KMS-11 (cell line): ENCODE measurements around the gene TSPAN6.

Source experiments
- H2AFZ ChIP-seq: fragments of 200-600 bp; sonication (generic); 2 replicates; pipeline ENCODE4 v1.6.1; 2016; ENCODE audit warnings: antibody characterized with exemption, mixed run types, low read depth
- H3K27ac ChIP-seq: fragments of 200-600 bp; sonication (generic); 2 replicates; pipeline ENCODE4 v1.6.1; 2016; ENCODE audit warnings: mild to moderate bottlenecking, mixed run types
- H3K27me3 ChIP-seq: fragments of 200-600 bp; sonication (generic); 2 replicates; pipeline ENCODE4 v1.6.1; 2017; ENCODE audit warnings: mild to moderate bottlenecking, low read depth, mixed run types, moderate library complexity; ENCODE audit not compliant: insufficient read depth
- H3K36me3 ChIP-seq: fragments of 200-600 bp; sonication (generic); 2 replicates; pipeline ENCODE4 v1.6.1; 2017; ENCODE audit warnings: mild to moderate bottlenecking, mixed run types; ENCODE audit not compliant: insufficient read depth
- H3K4me1 ChIP-seq: fragments of 200-600 bp; sonication (generic); 2 replicates; pipeline ENCODE4 v1.6.1; 2016; ENCODE audit warnings: mild to moderate bottlenecking, low read depth, mixed run types; ENCODE audit not compliant: poor library complexity, severe bottlenecking
- H3K4me2 ChIP-seq: fragments of 200-600 bp; sonication (generic); 2 replicates; pipeline ENCODE4 v1.7.0; 2016; ENCODE audit warnings: mild to moderate bottlenecking, mixed run types
- H3K4me3 ChIP-seq: fragments of 200-600 bp; sonication (generic); IDR thresholded peaks from 2 replicates; pipeline ENCODE4 v1.6.1; 2017; ENCODE audit warnings: low read depth, low read length, mixed read lengths; ENCODE audit not compliant: insufficient read depth
- H3K79me2 ChIP-seq: fragments of 200-600 bp; sonication (generic); 2 replicates; pipeline ENCODE4 v1.6.1; 2016; ENCODE audit warnings: low read depth, mixed run types; ENCODE audit not compliant: insufficient read depth
- H3K9ac ChIP-seq: fragments of 200-600 bp; sonication (generic); 2 replicates; pipeline ENCODE4 v1.6.1; 2016; ENCODE audit warnings: mild to moderate bottlenecking, mixed run types
- H4K20me1 ChIP-seq: fragments of 200-600 bp; sonication (generic); 2 replicates; pipeline ENCODE4 v1.6.1; 2016; ENCODE audit warnings: mild to moderate bottlenecking, mixed run types; ENCODE audit not compliant: insufficient read depth
- CTCF ChIP-seq: fragments of 200-600 bp; sonication (generic); conservative IDR thresholded peaks from 2 replicates; pipeline ENCODE4 v1.6.1; 2017; ENCODE audit warnings: low read depth, mild to moderate bottlenecking, antibody characterized with exemption, low read length, moderate library complexity, mixed read lengths

Gene TSPAN6

DNA sequence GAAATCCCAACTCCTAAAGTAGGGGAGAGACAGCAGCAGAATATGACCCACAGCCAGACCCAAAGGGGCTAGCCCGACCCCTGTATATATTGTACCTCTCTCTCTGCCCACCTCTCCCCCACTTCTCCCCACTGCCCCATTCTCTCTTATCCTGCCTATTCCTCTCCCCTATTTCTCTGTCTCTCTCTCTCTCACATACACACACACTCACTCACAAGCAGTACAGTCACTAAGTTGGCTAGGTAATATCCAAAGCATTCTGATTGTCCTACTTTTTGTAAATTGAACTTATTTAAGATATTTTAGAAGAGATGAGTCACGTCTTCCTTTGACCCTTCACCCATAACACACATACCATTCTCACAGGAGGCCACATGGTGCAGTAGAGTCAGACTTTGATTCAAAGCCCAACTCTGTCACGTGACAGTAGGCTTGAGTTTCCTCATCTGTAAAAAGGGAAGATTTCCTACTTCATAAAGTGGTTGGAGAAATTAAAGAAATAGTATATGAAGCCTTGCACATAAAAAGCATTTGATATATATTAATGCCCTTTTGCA is 36.9 kb upstream of the TSPAN6 start:
- Histone ChIP-seq H3K4me1 (no peaks in the 10 kb centered on the region), H2AFZ (no peak overlapping the region), H3K4me3 (no peak overlapping the region), H3K27ac (no peak overlapping the region), H3K9ac (no peak overlapping the region), H4K20me1 (no peaks in the 10 kb centered on the region), H3K36me3 (no peaks in the 10 kb centered on the region), H3K79me2 (no peaks in the 10 kb centered on the region), H3K4me2 (no peak overlapping the region), H3K27me3 (no peaks in the 10 kb centered on the region)
- TF ChIP-seq CTCF = no peak

DNA sequence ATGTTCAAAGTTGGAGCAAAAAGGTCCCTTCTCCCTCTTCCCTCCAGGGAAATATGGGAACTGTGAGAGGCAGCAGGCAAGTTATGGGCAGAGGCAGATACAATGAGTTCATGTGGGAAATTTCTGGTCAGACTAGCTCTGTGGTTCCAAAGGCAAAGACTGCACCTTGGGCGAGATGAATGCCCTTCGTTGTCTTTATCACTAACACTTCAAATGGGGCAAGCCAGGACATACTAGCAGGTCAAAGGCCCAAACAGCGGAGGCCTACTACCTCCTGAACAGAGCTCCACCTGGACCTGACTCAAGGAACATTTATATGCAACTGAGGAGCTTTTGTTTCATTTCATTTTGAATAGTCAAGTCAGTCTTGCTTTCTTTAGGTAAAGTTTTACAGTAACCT is 36.4 kb upstream of the TSPAN6 start:
- H3K4me2 ChIP-seq = no peak overlapping the region

DNA sequence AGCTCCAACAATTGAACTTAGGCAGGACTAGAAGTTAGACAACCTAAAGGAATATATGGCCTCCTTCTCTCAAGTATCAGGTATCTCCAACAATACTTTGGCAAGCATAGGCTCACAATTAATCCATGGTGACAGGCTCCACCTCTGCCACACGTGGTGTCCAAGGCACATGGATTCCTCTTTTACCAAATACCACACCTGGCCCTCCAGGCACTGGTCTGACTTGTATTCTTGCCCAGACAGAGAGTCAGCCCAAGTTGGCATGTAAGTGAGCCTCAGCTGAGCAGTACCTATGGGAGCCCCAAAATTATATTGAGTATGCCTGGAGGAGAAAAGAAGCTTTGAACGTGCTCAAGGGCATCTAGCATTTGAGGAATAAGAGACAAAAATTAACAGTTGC is 27.0 kb upstream of the TSPAN6 start:
- TF ChIP-seq CTCF = no peak
- H3K4me3 ChIP-seq = no peak overlapping the region
- H3K36me3 ChIP-seq = no peaks in the 10 kb centered on the region
- no peak overlapping the region for H2AFZ ChIP-seq
- H3K27ac ChIP-seq = no peak overlapping the region
- H4K20me1 ChIP-seq = no peaks in the 10 kb centered on the region
- H3K4me1 ChIP-seq = peaks cover 6% of the 10 kb centered on the region
- H3K9ac ChIP-seq = no peak overlapping the region
- no peak overlapping the region for H3K4me2 ChIP-seq
- no peaks in the 10 kb centered on the region for H3K27me3 ChIP-seq
- H3K79me2 ChIP-seq = no peaks in the 10 kb centered on the region

More for the DNA sequence above, 36.4 kb upstream of the TSPAN6 start:
- H3K79me2 ChIP-seq = no peaks in the 10 kb centered on the region
- H3K4me1 ChIP-seq = no peaks in the 10 kb centered on the region
- no peaks in the 10 kb centered on the region for H4K20me1 ChIP-seq
- H3K4me3 ChIP-seq = no peak overlapping the region
- H2AFZ ChIP-seq = no peak overlapping the region
- no peak overlapping the region for H3K27ac ChIP-seq
- no peak for TF ChIP-seq CTCF
- no peak overlapping the region for H3K9ac ChIP-seq
- no peaks in the 10 kb centered on the region for H3K36me3 ChIP-seq
- H3K27me3 ChIP-seq = no peaks in the 10 kb centered on the region

GRCh38 chrX:100662796-100663195 is 26.2 kb upstream of the TSPAN6 start:
- H3K4me1 ChIP-seq = peaks cover 11% of the 10 kb centered on the region
- no peak overlapping the region for H3K27ac ChIP-seq
- H3K4me3 ChIP-seq = no peak overlapping the region
- H3K36me3 ChIP-seq = no peaks in the 10 kb centered on the region
- no peaks in the 10 kb centered on the region for H3K79me2 ChIP-seq
- H4K20me1 ChIP-seq = no peaks in the 10 kb centered on the region
- no peak for TF ChIP-seq CTCF
- H3K27me3 ChIP-seq = no peaks in the 10 kb centered on the region
- no peak overlapping the region for H2AFZ ChIP-seq
- no peak overlapping the region for H3K4me2 ChIP-seq
- H3K9ac ChIP-seq = no peak overlapping the region
